Calu3 (cell line): ENCODE data around the gene ICAM3. TPM values are rescaled to one million over a fixed set of nuclear protein-coding genes. Genes with fewer than 3 reads are reported as not detected.

Source experiments
- BruUV-seq: library from RNA; stranded (reverse); fragments of 400-500 nt; replicated peaks from 2 replicates; lab custom pipeline; 2021; lab: Mats Ljungman, UMichigan
- CTCF ChIA-PET: fragments of 300-600 bp; sonication (Branson Sonifier 250); formaldehyde crosslinking; loops from one replicate; lab custom pipeline; 2022; ENCODE audit warnings: antibody characterized with exemption; lab: Charles Lee
- DNase-seq: peaks from one replicate; pipeline ENCODE4 v3.0.0; 2022
- H3K27ac Mint-ChIP-seq: one replicate; pipeline ENCODE4 v1.8.0; 2022; ENCODE audit warnings: mixed read lengths; ENCODE audit not compliant: unreplicated experiment
- H3K27me3 Mint-ChIP-seq: one replicate; pipeline ENCODE4 v1.8.0; 2022; ENCODE audit warnings: mixed read lengths; ENCODE audit not compliant: unreplicated experiment
- H3K36me3 Mint-ChIP-seq: one replicate; pipeline ENCODE4 v1.8.0; 2022; ENCODE audit warnings: mild to moderate bottlenecking, moderate library complexity, mixed read lengths; ENCODE audit not compliant: insufficient read depth, unreplicated experiment
- H3K4me1 Mint-ChIP-seq: one replicate; pipeline ENCODE4 v1.8.0; 2022; ENCODE audit warnings: mild to moderate bottlenecking, low read depth, mixed read lengths; ENCODE audit not compliant: unreplicated experiment
- H3K4me3 Mint-ChIP-seq: one replicate; pipeline ENCODE4 v1.8.0; 2022; ENCODE audit warnings: mild to moderate bottlenecking, low read depth, moderate library complexity, mixed read lengths; ENCODE audit not compliant: unreplicated experiment
- H3K9me3 Mint-ChIP-seq: one replicate; pipeline ENCODE4 v1.8.0; 2022; ENCODE audit warnings: low read depth, mixed read lengths; ENCODE audit not compliant: unreplicated experiment
- intact Hi-C: fragments of 100-400 bp; cut with micrococcal nuclease; formaldehyde crosslinking; loops from one replicate; pipeline ENCODE4 v1.10.0; 2022; ENCODE audit not compliant: unreplicated experiment
- total RNA-seq: library from RNA; stranded (reverse); gene quantifications from 2 replicates; pipeline ENCODE4 v1.2.3, GENCODE V29; 2022
- TF ChIP-seq, protein P1 (sequence below): fragments of 200-600 bp; IDR thresholded peaks from one replicate; pipeline ENCODE4 v1.8.0; 2022; ENCODE audit warnings: antibody characterized with exemption; ENCODE audit not compliant: unreplicated experiment

ICAM3 gene
- total RNA-seq, 1 experiment from 2014 or later, result 10.8 TPM

DNA sequence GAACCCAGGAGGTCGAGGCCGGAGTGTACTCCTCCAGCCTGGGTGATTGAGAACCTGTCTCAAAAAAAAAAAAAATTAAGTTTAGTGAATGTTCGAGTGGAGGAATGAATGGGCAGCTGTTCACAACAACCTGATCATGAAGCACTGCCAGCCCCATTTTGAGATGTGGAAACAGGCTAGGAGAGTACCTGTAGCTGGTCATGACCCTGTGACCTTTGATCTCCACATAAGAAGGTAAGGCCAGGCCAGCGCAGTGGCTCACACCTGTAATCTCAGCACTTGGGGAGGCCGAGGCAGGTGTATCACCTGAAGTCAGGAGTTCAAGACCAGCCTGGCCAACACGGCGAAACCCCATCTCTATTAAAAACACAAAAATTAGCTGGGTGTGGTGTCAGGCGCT is 13.7 kb downstream of the ICAM3 start:
- Mint-ChIP-seq H3K27me3 (no peaks in the 10 kb centered on the region), H3K9me3 (no peaks in the 10 kb centered on the region), H3K36me3 (peaks cover 34% of the 10 kb centered on the region), H3K4me1 (no peaks in the 10 kb centered on the region), H3K4me3 (no peak overlapping the region), H3K27ac (no peak overlapping the region)
- DNase-seq, result no peak
- TF ChIP-seq, protein P1, sequence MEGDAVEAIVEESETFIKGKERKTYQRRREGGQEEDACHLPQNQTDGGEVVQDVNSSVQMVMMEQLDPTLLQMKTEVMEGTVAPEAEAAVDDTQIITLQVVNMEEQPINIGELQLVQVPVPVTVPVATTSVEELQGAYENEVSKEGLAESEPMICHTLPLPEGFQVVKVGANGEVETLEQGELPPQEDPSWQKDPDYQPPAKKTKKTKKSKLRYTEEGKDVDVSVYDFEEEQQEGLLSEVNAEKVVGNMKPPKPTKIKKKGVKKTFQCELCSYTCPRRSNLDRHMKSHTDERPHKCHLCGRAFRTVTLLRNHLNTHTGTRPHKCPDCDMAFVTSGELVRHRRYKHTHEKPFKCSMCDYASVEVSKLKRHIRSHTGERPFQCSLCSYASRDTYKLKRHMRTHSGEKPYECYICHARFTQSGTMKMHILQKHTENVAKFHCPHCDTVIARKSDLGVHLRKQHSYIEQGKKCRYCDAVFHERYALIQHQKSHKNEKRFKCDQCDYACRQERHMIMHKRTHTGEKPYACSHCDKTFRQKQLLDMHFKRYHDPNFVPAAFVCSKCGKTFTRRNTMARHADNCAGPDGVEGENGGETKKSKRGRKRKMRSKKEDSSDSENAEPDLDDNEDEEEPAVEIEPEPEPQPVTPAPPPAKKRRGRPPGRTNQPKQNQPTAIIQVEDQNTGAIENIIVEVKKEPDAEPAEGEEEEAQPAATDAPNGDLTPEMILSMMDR, result no peak
- intact Hi-C loops, result no loop called here
- CTCF ChIA-PET, result no interaction called here
- BruUV-seq, result no TSS peak

GRCh38 chr19:10321874-10322835 is 17.3 kb downstream of the ICAM3 start:
- H3K9me3 Mint-ChIP-seq, result no peaks in the 10 kb centered on the region
- no peak for DNase-seq
- TF ChIP-seq, protein P1, result no peak
- peaks cover 31% of the 10 kb centered on the region for H3K36me3 Mint-ChIP-seq
- no peak overlapping the region for H3K4me3 Mint-ChIP-seq
- BruUV-seq, result no TSS peak
- no peaks in the 10 kb centered on the region for H3K27me3 Mint-ChIP-seq
- intact Hi-C loops, result no loop called here
- no peaks in the 10 kb centered on the region for H3K4me1 Mint-ChIP-seq
- H3K27ac Mint-ChIP-seq, result no peak overlapping the region
- CTCF ChIA-PET, result no interaction called here

DNA sequence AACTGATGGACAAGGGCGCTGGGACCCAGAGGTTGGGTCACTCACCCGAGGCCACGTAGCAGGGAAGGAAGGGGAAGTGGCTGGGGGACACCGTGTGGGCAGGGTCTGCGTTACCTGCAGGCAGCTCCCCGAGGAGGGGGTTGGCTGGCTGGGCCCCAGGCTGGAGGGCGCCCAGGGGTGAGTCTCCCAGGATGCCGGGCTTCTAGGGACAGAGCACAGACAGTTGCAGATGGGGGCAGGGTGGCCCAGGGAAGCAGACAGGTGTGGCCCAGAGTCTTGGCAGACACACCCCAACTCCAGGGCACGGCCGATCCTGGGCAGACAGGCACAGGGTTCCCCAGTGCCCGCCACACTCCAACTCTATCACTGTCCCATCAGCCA is 18.0 kb downstream of the ICAM3 start:
- CTCF ChIA-PET, result interaction anchor here (0.5 kb wide), 1 partner anchor 11 kb away, joined by 3 read pairs; no protein-coding TSS in a partner anchor
- no peak overlapping the region for H3K4me3 Mint-ChIP-seq

GRCh38 chr19:10320602-10321416 is 18.6 kb downstream of the ICAM3 start:
- H3K36me3 Mint-ChIP-seq, result peaks cover 43% of the 10 kb centered on the region
- H3K9me3 Mint-ChIP-seq, result no peaks in the 10 kb centered on the region
- no peak overlapping the region for H3K27ac Mint-ChIP-seq
- no peak for DNase-seq
- H3K4me1 Mint-ChIP-seq, result peaks cover 5% of the 10 kb centered on the region
- CTCF ChIA-PET, result interaction anchor here (0.5 to 0.7 kb wide), 2 partner anchors 11 to 235 kb away, joined by 3 to 4 read pairs; no protein-coding TSS in a partner anchor
- TF ChIP-seq, protein P1, result no peak
- H3K27me3 Mint-ChIP-seq, result no peaks in the 10 kb centered on the region
- no peak overlapping the region for H3K4me3 Mint-ChIP-seq
- no TSS peak for BruUV-seq
- intact Hi-C loops, result no loop called here

More for the DNA sequence above, 18.0 kb downstream of the ICAM3 start:
- intact Hi-C loops, result no loop called here
- Mint-ChIP-seq H3K27me3 (no peaks in the 10 kb centered on the region), H3K4me1 (no peaks in the 10 kb centered on the region), H3K36me3 (peaks cover 39% of the 10 kb centered on the region), H3K9me3 (no peaks in the 10 kb centered on the region), H3K27ac (no peak overlapping the region)
- BruUV-seq, result no TSS peak
- no peak for DNase-seq
- TF ChIP-seq, protein P1, result no peak
